Duodenal mucosa (tissue), 2 donors: ENCODE measurements around the gene PITHD1.
"Not testable (repeated sequence)": the region's sequence is repeated elsewhere in the genome, so short reads cannot be mapped to it uniquely, and the experiment has no call there.

Experiments
- H3K27ac ChIP-seq: one replicate; pipeline ENCODE4 v1.7.0; 2013; ENCODE audit warnings: low read depth, low read length
- H3K27me3 ChIP-seq, 2 donors: one replicate each; pipeline ENCODE4 v1.7.0; 2013; ENCODE audit warnings: low read length in 2 of 2, control low read depth in 1 of 2; ENCODE audit not compliant: insufficient read depth in 2 of 2, control insufficient read depth in 1 of 2
- H3K36me3 ChIP-seq, 2 donors: one replicate each; pipeline ENCODE4 v1.7.0; 2013; ENCODE audit warnings: low read length in 2 of 2, control low read depth in 1 of 2; ENCODE audit not compliant: insufficient read depth in 2 of 2, control insufficient read depth in 1 of 2
- H3K4me1 ChIP-seq, 2 donors: one replicate each; pipeline ENCODE4 v1.7.0; 2013; ENCODE audit warnings: low read length in 2 of 2, control low read depth in 1 of 2; ENCODE audit not compliant: insufficient read depth in 2 of 2, control insufficient read depth in 1 of 2
- H3K4me3 ChIP-seq, 2 donors: one replicate each; pipeline ENCODE4 v1.7.0; 2013; ENCODE audit warnings: low read length in 2 of 2, low read depth in 1 of 2
- H3K9ac ChIP-seq, 2 donors: one replicate each; pipeline ENCODE4 v1.7.0; 2013; ENCODE audit warnings: low read length in 2 of 2, low read depth in 1 of 2
- H3K9me3 ChIP-seq, 2 donors: one replicate each; pipeline ENCODE4 v1.7.0; 2013; ENCODE audit warnings: low read length in 2 of 2, control low read depth in 1 of 2; ENCODE audit not compliant: control insufficient read depth in 1 of 2

The PITHD1 gene

DNA sequence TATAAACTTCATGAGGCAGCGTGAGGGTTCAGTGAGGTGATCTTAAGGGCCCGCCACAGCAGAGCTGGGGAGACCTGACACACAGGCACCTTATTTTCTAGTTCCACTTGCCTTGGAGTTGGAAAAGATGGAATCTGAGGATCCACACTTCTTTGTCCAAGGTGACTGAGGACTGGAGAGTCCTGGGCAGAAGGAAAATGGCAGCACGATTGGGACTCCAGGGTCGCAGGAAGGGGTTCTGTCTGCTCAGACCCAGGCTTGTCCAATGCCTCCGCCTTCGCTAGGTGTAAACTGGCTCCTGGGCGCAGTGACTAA is 21.0 kb downstream of the PITHD1 start:
- Histone ChIP-seq H3K4me3 (peak overlapping the region; percentile 88 to 89), H3K9ac (peak overlapping the region; percentile 87 to 94), H3K4me1 (peaks cover 25 to 36% of the 10 kb centered on the region in 2 donors), H3K36me3 (peaks cover 13 to 44% of the 10 kb centered on the region in 2 donors), H3K27me3 (no peaks in the 10 kb centered on the region), H3K27ac (peak overlapping the region; percentile 96), H3K9me3 (no peaks in the 10 kb centered on the region)

GRCh38 chr1:23799570-23800399 is 21.6 kb downstream of the PITHD1 start:
- Histone ChIP-seq H3K36me3 (peaks cover 13 to 40% of the 10 kb centered on the region in 2 donors), H3K27me3 (no peaks in the 10 kb centered on the region), H3K9ac (peak overlapping the region; percentile 87 to 94), H3K4me1 (peaks cover 25 to 36% of the 10 kb centered on the region in 2 donors), H3K4me3 (peak overlapping the region; percentile 88 to 89), H3K9me3 (no peaks in the 10 kb centered on the region), H3K27ac (peak overlapping the region; percentile 96)

DNA sequence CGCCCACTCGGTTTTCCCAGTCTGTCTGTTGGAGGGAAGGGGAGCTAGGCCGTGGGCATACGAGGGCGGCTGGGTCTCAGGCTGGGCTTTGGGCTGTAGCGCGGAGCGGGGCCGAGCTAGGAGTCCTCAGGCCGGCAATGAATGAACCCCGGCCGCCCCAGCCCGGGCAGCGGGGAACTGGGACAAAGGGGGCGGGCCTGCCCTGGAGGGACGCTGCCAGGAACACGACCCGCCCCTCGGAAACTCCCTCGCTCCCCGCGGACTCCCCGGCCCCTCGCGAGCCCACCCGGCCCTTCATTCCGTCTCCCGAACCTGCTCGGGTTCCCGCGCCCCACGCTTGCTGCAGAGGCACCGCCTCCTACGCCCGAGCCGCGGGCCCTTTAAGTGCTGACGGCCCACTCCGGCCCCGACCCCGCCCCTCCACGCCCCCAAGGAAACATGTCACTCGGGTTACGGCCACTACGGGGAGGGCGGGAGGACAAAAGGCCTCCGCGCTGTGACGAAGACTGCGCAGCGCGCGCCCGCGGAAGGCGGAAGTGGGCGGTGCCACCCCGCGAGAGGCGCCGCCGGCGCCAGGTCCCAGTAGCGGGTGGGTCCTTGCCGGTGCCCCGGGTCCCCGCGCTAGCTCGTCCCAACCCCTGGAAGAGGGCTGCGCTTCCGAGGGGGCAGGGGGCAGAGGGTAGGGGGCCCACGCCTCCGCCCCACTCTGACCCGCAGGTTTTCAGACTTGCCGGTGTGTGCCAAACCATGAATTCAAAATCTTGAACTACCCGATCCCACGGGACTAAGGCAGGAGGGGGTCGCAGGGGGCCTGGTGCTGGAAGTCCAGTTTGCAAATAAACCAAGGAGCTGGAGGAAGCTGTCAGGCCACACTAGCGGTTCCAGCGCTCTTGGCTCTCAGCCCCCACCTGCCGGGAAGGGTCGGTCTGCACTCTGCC is 22.5 kb downstream of the PITHD1 start, which contains the start of gene GALE:
Gene GALE (minus strand): TSS at position 355 of the 938 bp plus-strand sequence. CDS start 1,747 bp downstream, outside the sequence.
- peak within 1 kb of the TSS; percentile 88 to 89 for H3K4me3 ChIP-seq
- no peaks in the 10 kb centered on the region for H3K9me3 ChIP-seq
- H3K36me3 ChIP-seq: peaks cover 13 to 48% of the 10 kb centered on the region in 2 donors
- peak within 1 kb of the TSS; percentile 96 for H3K27ac ChIP-seq
- H3K9ac ChIP-seq: peak within 1 kb of the TSS; percentile 87 to 94
- H3K27me3 ChIP-seq: no peaks in the 10 kb centered on the region
- peaks cover 25 to 36% of the 10 kb centered on the region in 2 donors for H3K4me1 ChIP-seq

DNA sequence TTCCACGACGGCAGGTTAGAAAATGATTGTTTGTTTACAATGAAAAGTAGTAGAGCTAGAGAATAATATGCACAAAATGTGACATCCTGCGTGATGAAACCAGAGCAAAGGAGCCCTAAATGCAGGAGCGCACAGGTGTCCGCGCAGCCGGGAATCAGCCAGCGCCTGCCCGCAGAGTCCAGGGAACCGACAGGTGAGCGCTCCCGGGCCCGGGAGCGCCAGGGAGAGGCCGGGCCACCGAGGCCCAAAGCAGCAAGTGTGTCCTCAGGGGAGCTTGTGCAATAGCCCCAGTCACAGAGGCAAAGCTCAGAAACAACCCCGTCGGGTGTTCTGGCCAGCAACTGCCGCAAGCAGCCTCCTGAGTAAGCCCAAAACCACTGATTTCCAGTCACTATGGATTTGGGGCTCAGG is 23.1 kb downstream of the PITHD1 start:
- peaks cover 11 to 47% of the 10 kb centered on the region in 2 donors for H3K36me3 ChIP-seq
- peak overlapping the region; percentile 87 to 88 for H3K4me3 ChIP-seq

GRCh38 chr1:23801876-23802275 is 23.7 kb downstream of the PITHD1 start:
- no peaks in the 10 kb centered on the region for H3K9me3 ChIP-seq
- peak overlapping the region; percentile 87 to 88 for H3K4me3 ChIP-seq
- H3K27me3 ChIP-seq: no peaks in the 10 kb centered on the region
- peaks cover 21 to 32% of the 10 kb centered on the region in 2 donors for H3K4me1 ChIP-seq
- H3K36me3 ChIP-seq: peaks cover 12 to 48% of the 10 kb centered on the region in 2 donors
- peak overlapping the region; percentile 81 to 87 for H3K9ac ChIP-seq
- no peak overlapping the region for H3K27ac ChIP-seq

More for the DNA sequence above, 23.1 kb downstream of the PITHD1 start:
- peak overlapping the region; percentile 81 to 87 for H3K9ac ChIP-seq
- no peaks in the 10 kb centered on the region for H3K9me3 ChIP-seq
- peak overlapping the region; percentile 83 for H3K27ac ChIP-seq
- H3K4me1 ChIP-seq: peaks cover 25 to 36% of the 10 kb centered on the region in 2 donors
- no peaks in the 10 kb centered on the region for H3K27me3 ChIP-seq

- not testable (repeated sequence) for H3K27ac ChIP-seq
These were observed 24.7 kb downstream of the PITHD1 start for GRCh38 chr1:23802809-23803342.

DNA sequence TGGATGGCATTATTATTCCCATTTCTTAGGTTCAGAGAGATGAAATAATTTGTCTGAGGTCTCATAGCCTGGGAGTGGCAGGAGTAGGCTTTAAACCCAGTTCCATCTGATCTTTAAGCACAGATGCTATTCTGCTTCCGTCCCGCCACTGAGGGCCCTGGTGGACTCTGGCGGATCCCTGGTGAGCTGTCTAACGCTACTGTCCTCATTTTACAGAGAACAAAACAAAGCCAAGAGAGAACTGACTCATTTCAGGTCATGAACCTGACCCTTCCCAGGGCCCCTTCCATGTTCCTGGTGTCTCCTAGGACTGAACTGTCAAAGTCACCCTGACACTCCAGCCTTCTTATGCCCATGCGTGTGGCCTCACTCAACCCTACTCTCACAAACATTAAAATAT is 25.5 kb downstream of the PITHD1 start:
- no peaks in the 10 kb centered on the region for H3K27me3 ChIP-seq
- H3K27ac ChIP-seq: no peak overlapping the region
- peaks cover 19 to 26% of the 10 kb centered on the region in 2 donors for H3K4me1 ChIP-seq
- no peak overlapping the region for H3K4me3 ChIP-seq
- H3K9me3 ChIP-seq: no peaks in the 10 kb centered on the region
- H3K36me3 ChIP-seq: peaks cover 17 to 48% of the 10 kb centered on the region in 2 donors
- H3K9ac ChIP-seq: no peak overlapping the region

More at GRCh38 chr1:23802809-23803342, 24.7 kb downstream of the PITHD1 start:
- not testable (repeated sequence) for H3K4me3 ChIP-seq, H3K9me3 ChIP-seq, H3K27me3 ChIP-seq, H3K9ac ChIP-seq
- Histone ChIP-seq H3K36me3 (peaks cover 17 to 48% of the 10 kb centered on the region in 2 donors), H3K4me1 (peaks cover 19 to 28% of the 10 kb centered on the region in 2 donors)

- H3K9me3 ChIP-seq: no peaks in the 10 kb centered on the region
- no peaks in the 10 kb centered on the region for H3K27me3 ChIP-seq
- no peak overlapping the region for H3K9ac ChIP-seq
- peaks cover 13 to 20% of the 10 kb centered on the region in 2 donors for H3K4me1 ChIP-seq
- peaks cover 17 to 48% of the 10 kb centered on the region in 2 donors for H3K36me3 ChIP-seq
- no peak overlapping the region for H3K4me3 ChIP-seq
- no peak overlapping the region for H3K27ac ChIP-seq
These were observed 26.1 kb downstream of the PITHD1 start for GRCh38 chr1:23804183-23804835.

- H3K9me3 ChIP-seq: no peaks in the 10 kb centered on the region
- no peaks in the 10 kb centered on the region for H3K27me3 ChIP-seq
- H3K36me3 ChIP-seq: peaks cover 17 to 48% of the 10 kb centered on the region in 2 donors
- H3K4me3 ChIP-seq: no peak overlapping the region
- H3K4me1 ChIP-seq: peaks cover 14 to 18% of the 10 kb centered on the region in 2 donors
- H3K9ac ChIP-seq: no peak overlapping the region
- no peak overlapping the region for H3K27ac ChIP-seq
These were observed 26.8 kb downstream of the PITHD1 start for GRCh38 chr1:23805025-23805424.
